ENCODE measurements around the gene GNB1L.

GNB1L gene, protein sequence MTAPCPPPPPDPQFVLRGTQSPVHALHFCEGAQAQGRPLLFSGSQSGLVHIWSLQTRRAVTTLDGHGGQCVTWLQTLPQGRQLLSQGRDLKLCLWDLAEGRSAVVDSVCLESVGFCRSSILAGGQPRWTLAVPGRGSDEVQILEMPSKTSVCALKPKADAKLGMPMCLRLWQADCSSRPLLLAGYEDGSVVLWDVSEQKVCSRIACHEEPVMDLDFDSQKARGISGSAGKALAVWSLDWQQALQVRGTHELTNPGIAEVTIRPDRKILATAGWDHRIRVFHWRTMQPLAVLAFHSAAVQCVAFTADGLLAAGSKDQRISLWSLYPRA

GRCh38 chr22:19854778-19855503 is at the start of gene GNB1L, which contains the start of gene RTL10:
GNB1L (minus strand) TSS chr22:19854874; CDS start chr22:19821355, 33,519 bp downstream.
RTL10 (minus strand) TSS chr22:19854874; CDS start chr22:19852261, 2,613 bp downstream.
- peak; percentile 95 for DNase-seq (ENCODE audit: low spot score)

GRCh38 chr22:19904174-19904856 is 49.6 kb upstream of the GNB1L start:
- no peak for DNase-seq (ENCODE audit: low spot score)

DNA sequence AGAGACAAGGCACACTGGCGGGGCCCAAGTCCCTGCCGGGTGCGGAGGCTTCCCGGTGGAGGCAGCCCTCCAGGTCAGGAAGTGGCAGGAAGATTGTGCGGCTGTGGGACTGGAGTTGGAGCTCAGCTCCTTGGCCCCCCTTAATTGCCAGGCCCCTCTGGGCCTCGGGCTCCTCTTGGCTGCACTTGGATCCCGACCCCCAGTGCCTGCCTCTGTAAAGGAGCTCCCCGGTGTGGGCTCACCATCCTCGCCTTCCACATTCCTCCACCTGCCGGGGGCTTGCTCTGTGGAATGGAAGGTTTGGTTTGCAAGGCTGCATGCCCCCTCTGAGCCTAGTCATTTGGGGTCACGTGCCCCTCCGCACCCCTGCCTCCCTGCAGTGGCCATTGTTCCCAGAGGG is 48.8 kb upstream of the GNB1L start:
- DNase-seq (ENCODE audit: low spot score), result no peak

DNA sequence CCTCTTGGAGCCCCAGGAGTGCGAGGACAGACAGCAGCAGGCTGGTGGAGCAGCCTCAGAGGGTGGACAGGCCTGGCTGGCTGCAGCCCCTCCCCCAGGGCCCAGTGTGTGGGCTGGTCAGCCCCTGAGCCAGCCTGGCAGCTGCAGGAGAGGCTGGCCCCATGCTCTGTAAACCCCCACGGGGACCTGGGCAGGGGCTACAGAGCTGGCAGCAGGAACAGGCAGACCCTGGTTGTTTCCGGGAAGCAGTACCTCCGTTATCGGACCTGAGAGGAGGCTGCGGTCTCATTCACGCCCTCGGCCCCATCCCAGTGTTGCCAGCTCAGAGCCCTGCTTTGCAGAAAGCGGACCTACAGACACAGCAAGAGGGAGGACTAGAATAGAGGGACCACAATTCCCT is 48.4 kb upstream of the GNB1L start:
- DNase-seq (ENCODE audit: low spot score), result no peak

GRCh38 chr22:19902245-19902715 is 47.6 kb upstream of the GNB1L start:
- DNase-seq (ENCODE audit: low spot score), result no peak

DNA sequence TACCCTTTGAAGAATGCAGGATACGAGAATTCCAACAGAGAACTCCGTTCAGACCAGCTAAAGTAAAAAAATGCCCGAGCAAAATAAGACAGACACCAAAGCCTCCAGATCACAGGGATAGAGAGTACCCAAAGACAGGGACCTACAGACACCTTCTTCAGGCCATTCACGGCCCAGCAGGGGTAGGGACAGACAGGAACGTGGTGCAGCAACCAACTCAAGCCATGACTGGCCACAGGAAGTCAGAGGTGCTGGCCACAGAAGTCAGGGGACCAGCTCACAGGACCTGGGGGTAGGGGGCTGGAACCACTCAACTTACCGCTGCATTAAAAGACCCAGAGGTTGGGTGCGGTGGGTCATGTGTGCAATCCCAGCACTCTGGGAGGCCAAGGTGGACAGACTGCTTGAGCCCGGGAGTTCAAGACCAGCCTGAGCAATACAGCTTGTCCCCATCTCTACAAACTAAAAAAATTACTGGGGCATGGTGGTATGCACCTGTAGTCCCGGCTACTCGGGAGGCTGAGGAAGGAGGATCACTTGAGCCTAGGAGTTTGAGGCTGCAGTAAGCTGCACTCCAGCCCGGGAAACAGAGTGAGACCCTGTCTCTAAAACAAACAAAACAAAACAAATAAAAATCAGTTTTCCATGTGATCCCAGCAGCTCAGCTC is 47.0 kb upstream of the GNB1L start:
- no peak for DNase-seq (ENCODE audit: low spot score)

DNA sequence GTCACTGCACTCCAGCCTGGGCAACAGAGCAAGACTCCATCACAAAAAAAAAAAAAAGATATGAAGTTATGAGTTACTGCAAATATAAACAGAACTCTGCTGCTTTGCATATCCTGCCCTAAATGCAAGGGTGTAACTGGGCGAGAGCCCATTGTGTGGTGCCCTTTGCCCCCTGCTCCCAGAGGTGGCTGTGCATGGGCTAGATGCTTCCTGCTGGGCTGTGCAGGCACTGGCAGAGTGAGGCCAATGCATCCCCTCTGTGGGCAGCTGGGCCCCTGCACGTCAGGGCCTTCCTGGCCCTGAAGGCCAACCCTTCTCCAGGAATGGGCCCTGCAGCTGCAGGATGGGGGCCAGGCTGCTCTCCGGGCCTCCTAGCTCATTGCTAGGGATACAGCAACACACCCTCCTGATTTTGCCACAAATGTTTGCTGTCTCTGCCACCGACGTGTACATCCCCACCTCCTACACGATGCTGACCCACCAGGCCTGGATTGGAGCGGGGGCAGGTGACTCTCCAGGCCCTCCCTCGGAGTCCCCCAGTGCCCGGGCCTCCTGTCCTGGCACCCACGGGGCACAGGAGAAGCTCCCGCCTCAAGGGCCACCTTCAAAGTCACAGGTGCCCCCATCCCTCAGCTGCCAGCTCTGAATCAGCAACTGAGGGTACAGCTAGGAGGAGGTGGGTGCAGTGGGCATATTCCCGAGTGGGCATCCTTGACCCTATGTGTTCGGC is 46.2 kb upstream of the GNB1L start:
- DNase-seq (ENCODE audit: low spot score), result no peak

DNA sequence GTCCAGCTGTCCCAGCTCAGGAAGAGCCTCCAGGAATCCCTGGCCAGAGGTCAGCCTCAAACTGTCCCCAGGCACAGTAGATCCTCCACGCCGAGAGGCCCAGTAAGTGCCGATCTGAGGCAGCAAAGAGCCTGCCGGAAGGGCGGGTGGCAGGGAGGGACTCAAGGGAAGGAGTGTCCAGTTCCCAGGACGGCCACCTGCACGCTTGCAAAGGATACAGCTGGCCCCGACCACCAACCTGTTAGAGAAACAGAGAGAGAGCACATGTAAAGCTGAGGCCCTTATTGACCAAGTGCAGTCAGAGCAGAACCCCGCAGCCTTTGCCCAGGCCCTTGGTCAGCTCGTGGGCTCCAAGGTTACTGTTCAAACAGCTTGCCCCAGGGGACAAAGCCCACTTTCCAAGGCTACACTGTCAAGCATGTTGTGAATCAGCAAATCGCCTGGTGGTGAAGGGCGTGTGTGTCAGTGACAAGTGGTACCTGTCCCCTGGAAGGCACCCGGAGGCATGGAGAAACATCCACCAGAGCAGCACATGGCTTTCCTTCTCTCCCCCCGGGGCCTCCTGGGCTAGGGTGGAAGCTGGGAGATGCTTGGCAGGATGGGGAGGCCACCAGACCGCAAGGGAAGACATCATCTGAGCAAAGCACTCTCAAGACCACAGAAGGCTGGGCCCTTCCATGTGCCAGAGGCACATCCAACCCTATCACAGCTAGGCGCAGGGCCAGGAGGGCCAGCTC is 44.3 kb upstream of the GNB1L start:
- no peak for DNase-seq (ENCODE audit: low spot score)

DNA sequence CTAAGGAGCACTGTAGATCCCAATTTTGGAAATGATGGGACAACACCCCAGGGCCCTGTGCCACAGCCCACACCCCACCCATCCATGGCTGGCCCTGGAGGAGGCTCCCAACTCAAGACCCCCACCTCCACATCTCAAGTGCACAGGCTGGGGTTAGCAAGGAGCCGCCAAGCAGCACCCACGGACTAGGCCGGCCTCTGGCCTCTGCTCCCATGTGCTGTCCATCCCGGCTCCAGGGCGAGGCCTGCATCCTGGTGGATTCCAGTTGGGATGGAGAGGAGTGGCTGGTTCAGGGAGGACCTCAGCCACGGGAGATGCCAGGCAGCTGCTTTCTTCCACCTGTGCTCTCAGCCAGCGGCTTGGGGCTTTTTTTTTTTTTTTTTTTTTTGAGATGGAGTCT is 43.5 kb upstream of the GNB1L start:
- DNase-seq (ENCODE audit: low spot score), result no peak

- no peak for DNase-seq (ENCODE audit: low spot score)
Observed at GRCh38 chr22:19897726-19898125, 43.1 kb upstream of the GNB1L start.

- no peak for DNase-seq (ENCODE audit: low spot score)
Observed at GRCh38 chr22:19896665-19897355, 42.1 kb upstream of the GNB1L start.

- DNase-seq (ENCODE audit: low spot score), result no peak
Observed at GRCh38 chr22:19895160-19895849, 40.6 kb upstream of the GNB1L start.

GRCh38 chr22:19893363-19893762 is 38.7 kb upstream of the GNB1L start:
- no peak for DNase-seq (ENCODE audit: low spot score)

DNA sequence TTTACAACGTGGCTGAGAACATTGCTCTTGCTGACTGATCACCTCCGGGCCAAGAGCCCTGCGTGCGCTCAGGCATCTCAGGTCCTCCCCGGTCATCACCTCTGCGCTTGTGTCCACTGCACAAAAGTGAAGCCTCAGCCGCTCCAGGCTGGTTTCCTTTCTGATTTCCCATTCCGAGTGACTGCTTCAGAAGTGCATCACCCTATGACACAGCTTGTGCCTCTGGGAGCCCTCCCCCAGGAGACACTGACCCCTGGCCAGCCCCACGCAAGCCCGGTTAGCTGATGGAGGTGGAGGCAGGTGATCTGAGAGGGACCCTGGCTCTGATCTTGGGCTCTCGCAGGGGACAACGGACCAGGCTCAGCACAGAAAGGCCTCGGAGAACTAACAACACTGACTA is 38.3 kb upstream of the GNB1L start:
- DNase-seq (ENCODE audit: low spot score), result no peak

GRCh38 chr22:19892257-19892879 is 37.7 kb upstream of the GNB1L start:
- peak; percentile 86 for DNase-seq (ENCODE audit: low spot score)

- peak; percentile 98 for DNase-seq (ENCODE audit: low spot score)
Observed at GRCh38 chr22:19891317-19892256, 36.9 kb upstream of the GNB1L start.

DNA sequence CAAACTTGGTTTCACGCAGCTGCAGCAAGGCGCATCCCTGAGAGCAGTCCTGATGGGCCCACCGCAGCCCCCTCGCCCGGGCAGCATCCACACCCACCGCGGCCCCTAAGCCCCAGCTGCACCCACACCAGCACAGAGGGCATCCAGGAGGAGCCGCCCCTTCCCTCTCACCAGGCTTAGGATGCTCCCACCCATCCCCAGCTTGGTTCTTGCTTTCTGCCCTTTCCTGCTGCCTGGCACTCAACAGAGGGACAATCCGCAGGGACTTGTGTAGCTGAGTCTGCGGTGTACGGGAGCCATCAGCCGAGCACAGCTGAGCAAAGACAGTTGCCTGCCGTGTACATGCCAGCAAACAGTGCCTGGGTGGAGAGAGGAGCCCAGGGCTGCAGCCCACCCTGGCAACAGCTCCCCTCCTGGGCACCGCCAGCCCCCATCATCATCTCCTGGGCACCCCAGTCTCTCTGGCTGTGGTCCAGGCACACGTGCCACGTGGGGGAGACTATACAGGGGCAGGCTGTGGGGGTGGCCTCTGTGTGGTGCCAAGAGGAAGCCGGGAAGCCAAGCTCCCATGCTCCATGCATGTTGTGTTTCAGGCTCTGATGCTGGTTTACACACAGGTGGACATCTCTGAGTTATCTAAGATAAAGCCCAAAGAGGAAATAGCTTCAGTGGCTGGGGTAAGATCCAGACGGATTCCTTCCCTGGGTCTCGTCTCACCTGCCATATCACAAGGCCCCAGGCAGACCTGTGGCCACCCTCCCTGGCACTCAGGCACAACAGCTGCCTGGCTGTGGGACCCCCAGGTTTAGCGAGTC is 36.0 kb upstream of the GNB1L start:
- no peak for DNase-seq (ENCODE audit: low spot score)
